K562 (cell line): ENCODE results near the gene DMRTA1.

Experiments used
- CCNT2 ChIP-seq: IDR thresholded peaks from 2 replicates; pipeline ENCODE4 v1.6.1; 2011; ENCODE audit warnings: borderline replicate concordance, low read depth, mild to moderate bottlenecking, moderate library complexity, mixed read lengths, low read length; ENCODE audit not compliant: insufficient read length; ENCODE audit errors: extremely low read depth
- KLF13 ChIP-seq: fragments of 450-650 bp; IDR thresholded peaks from 2 replicates; pipeline ENCODE4 v1.6.1; 2016; ENCODE audit warnings: missing genetic modification characterization, low read depth, mild to moderate bottlenecking, missing compliant biosample characterization, moderate library complexity, borderline replicate concordance
- MAFG ChIP-seq: fragments of 450-650 bp; conservative IDR thresholded peaks from 2 replicates; pipeline ENCODE4 v1.6.1; 2016; ENCODE audit warnings: missing genetic modification characterization, missing compliant biosample characterization
- SMARCA5 ChIP-seq: fragments of 450-650 bp; IDR thresholded peaks from 2 replicates; pipeline ENCODE4 v1.6.1; 2016

GRCh38 chr9:22415941-22416691, 30.5 kb upstream of the DMRTA1 start:
- TF ChIP-seq CCNT2 (no peak), KLF13 (tag) (no peak), MAFG (tag) (no peak), SMARCA5 (no peak)
